GM19240 (cell line): ENCODE measurements around the gene VPS13D.
"Not testable (repeated sequence)": the region's sequence is repeated elsewhere in the genome, so short reads cannot be mapped to it uniquely, and the experiment has no call there.

Experiments used
- DNase-seq: peaks from one replicate; pipeline ENCODE4 v3.0.0; 2011; ENCODE audit warnings: low spot score; ENCODE audit not compliant: insufficient read length

Gene VPS13D

GRCh38 chr1:12200208-12200607 lies 29.6 kb upstream of the VPS13D start:
- no peak for DNase-seq

- DNase-seq = no peak
These were observed 28.3 kb upstream of the VPS13D start for GRCh38 chr1:12201352-12202189.

GRCh38 chr1:12202190-12202497 lies 27.7 kb upstream of the VPS13D start:
- DNase-seq = no peak

- no peak for DNase-seq
These were observed 27.3 kb upstream of the VPS13D start for GRCh38 chr1:12202577-12202976.

GRCh38 chr1:12203216-12204007 lies 26.4 kb upstream of the VPS13D start:
- DNase-seq = no peak

GRCh38 chr1:12204140-12204539 lies 25.7 kb upstream of the VPS13D start:
- no peak for DNase-seq

GRCh38 chr1:12204754-12205658 lies 24.8 kb upstream of the VPS13D start:
- no peak for DNase-seq

- no peak for DNase-seq
These were observed 23.6 kb upstream of the VPS13D start for GRCh38 chr1:12206238-12206637.

- no peak for DNase-seq
These were observed 22.9 kb upstream of the VPS13D start for GRCh38 chr1:12206792-12207424.

- DNase-seq = no peak
These were observed 21.6 kb upstream of the VPS13D start for GRCh38 chr1:12208271-12208670.

GRCh38 chr1:12208764-12209494 lies 20.9 kb upstream of the VPS13D start:
- peak; percentile 78 for DNase-seq

- no peak for DNase-seq
These were observed 20.4 kb upstream of the VPS13D start for GRCh38 chr1:12209495-12209832.

- no peak for DNase-seq
These were observed 14.5 kb upstream of the VPS13D start for GRCh38 chr1:12215118-12215961.

GRCh38 chr1:12219800-12220199 lies 10.0 kb upstream of the VPS13D start:
- no peak for DNase-seq

GRCh38 chr1:12220890-12221289 lies 8.9 kb upstream of the VPS13D start:
- DNase-seq = no peak

- not testable (repeated sequence) for DNase-seq
These were observed 7.1 kb upstream of the VPS13D start for GRCh38 chr1:12222700-12223099.

GRCh38 chr1:12224092-12224491 lies 5.7 kb upstream of the VPS13D start:
- not testable (repeated sequence) for DNase-seq

- no peak for DNase-seq
These were observed 851 bp upstream of the VPS13D start for GRCh38 chr1:12228979-12229378.

- DNase-seq = no peak
These were observed 420 bp upstream of the VPS13D start for GRCh38 chr1:12229386-12229834.
